ENCODE results near the gene FNTB.

Gene FNTB

GRCh38 chr14:64983439-64984310 lies 3.0 kb upstream of the FNTB start:
- no peaks in the 10 kb centered on the region for H3K9me3 Mint-ChIP-seq
- H3K4me1 Mint-ChIP-seq (ENCODE audit: low read depth), result peaks cover 19% of the 10 kb centered on the region
- DNase-seq, result no peak

GRCh38 chr14:64987438-64987767 lies 708 bp downstream of the FNTB start:
- H3K4me1 Mint-ChIP-seq (ENCODE audit: low read depth), result peaks cover 47% of the 10 kb centered on the region
- peaks cover 31% of the 10 kb centered on the region for H3K36me3 Mint-ChIP-seq (ENCODE audit: low read depth)
- H3K4me3 Mint-ChIP-seq, result peak overlapping the region; percentile 89
- peak overlapping the region; percentile 99 for H3K27ac Mint-ChIP-seq
- no peaks in the 10 kb centered on the region for H3K27me3 Mint-ChIP-seq
- no peak for DNase-seq
- H3K9me3 Mint-ChIP-seq, result no peaks in the 10 kb centered on the region

More at GRCh38 chr14:64983439-64984310, 3.0 kb upstream of the FNTB start:
- Mint-ChIP-seq H3K4me3 (peak overlapping the region; percentile 57), H3K27ac (no peak overlapping the region), H3K27me3 (no peaks in the 10 kb centered on the region), H3K36me3 (ENCODE audit: low read depth) (peaks cover 13% of the 10 kb centered on the region)

GRCh38 chr14:64990296-64990695 lies 3.6 kb downstream of the FNTB start:
- no peak for DNase-seq
- Mint-ChIP-seq H3K4me1 (ENCODE audit: low read depth) (peaks cover 49% of the 10 kb centered on the region), H3K9me3 (no peaks in the 10 kb centered on the region), H3K27ac (peak overlapping the region; percentile 53), H3K27me3 (no peaks in the 10 kb centered on the region), H3K36me3 (ENCODE audit: low read depth) (peaks cover 37% of the 10 kb centered on the region), H3K4me3 (no peak overlapping the region)

GRCh38 chr14:64990939-64991338 lies 4.2 kb downstream of the FNTB start:
- DNase-seq, result no peak
- Mint-ChIP-seq H3K9me3 (no peaks in the 10 kb centered on the region), H3K27me3 (no peaks in the 10 kb centered on the region), H3K4me1 (ENCODE audit: low read depth) (peaks cover 48% of the 10 kb centered on the region), H3K4me3 (no peak overlapping the region), H3K27ac (no peak overlapping the region), H3K36me3 (ENCODE audit: low read depth) (peaks cover 37% of the 10 kb centered on the region)

- H3K4me1 Mint-ChIP-seq (ENCODE audit: low read depth), result peaks cover 48% of the 10 kb centered on the region
- no peak overlapping the region for H3K4me3 Mint-ChIP-seq
Measured at GRCh38 chr14:64992328-64992885, 5.7 kb downstream of the FNTB start.

GRCh38 chr14:64993266-64993930 lies 6.7 kb downstream of the FNTB start:
- Mint-ChIP-seq H3K27me3 (no peaks in the 10 kb centered on the region), H3K9me3 (no peaks in the 10 kb centered on the region), H3K36me3 (ENCODE audit: low read depth) (peaks cover 29% of the 10 kb centered on the region), H3K27ac (no peak overlapping the region), H3K4me3 (no peak overlapping the region), H3K4me1 (ENCODE audit: low read depth) (peaks cover 55% of the 10 kb centered on the region)
- DNase-seq, result no peak

More at GRCh38 chr14:64992328-64992885, 5.7 kb downstream of the FNTB start:
- Mint-ChIP-seq H3K36me3 (ENCODE audit: low read depth) (peaks cover 32% of the 10 kb centered on the region), H3K9me3 (no peaks in the 10 kb centered on the region), H3K27me3 (no peaks in the 10 kb centered on the region), H3K27ac (no peak overlapping the region)
- no peak for DNase-seq

GRCh38 chr14:64994540-64994939 lies 7.8 kb downstream of the FNTB start:
- no peak overlapping the region for H3K4me3 Mint-ChIP-seq
- H3K27me3 Mint-ChIP-seq, result no peaks in the 10 kb centered on the region
- H3K27ac Mint-ChIP-seq, result no peak overlapping the region
- H3K36me3 Mint-ChIP-seq (ENCODE audit: low read depth), result peaks cover 20% of the 10 kb centered on the region
- no peaks in the 10 kb centered on the region for H3K9me3 Mint-ChIP-seq
- DNase-seq, result no peak
- peaks cover 57% of the 10 kb centered on the region for H3K4me1 Mint-ChIP-seq (ENCODE audit: low read depth)

GRCh38 chr14:64995291-64995690 lies 8.6 kb downstream of the FNTB start:
- no peaks in the 10 kb centered on the region for H3K27me3 Mint-ChIP-seq
- H3K4me3 Mint-ChIP-seq, result no peak overlapping the region
- H3K4me1 Mint-ChIP-seq (ENCODE audit: low read depth), result peaks cover 54% of the 10 kb centered on the region
- DNase-seq, result no peak
- H3K9me3 Mint-ChIP-seq, result no peaks in the 10 kb centered on the region
- H3K27ac Mint-ChIP-seq, result no peak overlapping the region
- peaks cover 15% of the 10 kb centered on the region for H3K36me3 Mint-ChIP-seq (ENCODE audit: low read depth)

GRCh38 chr14:64997108-64997794 lies 10.6 kb downstream of the FNTB start:
- peak overlapping the region; percentile 55 for H3K27ac Mint-ChIP-seq
- DNase-seq, result no peak

GRCh38 chr14:64998455-64998931 lies 11.8 kb downstream of the FNTB start:
- Mint-ChIP-seq H3K27me3 (no peaks in the 10 kb centered on the region), H3K27ac (peak overlapping the region; percentile 78), H3K36me3 (ENCODE audit: low read depth) (peaks cover 5% of the 10 kb centered on the region), H3K9me3 (no peaks in the 10 kb centered on the region), H3K4me3 (no peak overlapping the region), H3K4me1 (ENCODE audit: low read depth) (peaks cover 56% of the 10 kb centered on the region)
- DNase-seq, result no peak

More at GRCh38 chr14:64997108-64997794, 10.6 kb downstream of the FNTB start:
- H3K27me3 Mint-ChIP-seq, result no peaks in the 10 kb centered on the region
- H3K36me3 Mint-ChIP-seq (ENCODE audit: low read depth), result peaks cover 9% of the 10 kb centered on the region
- H3K4me3 Mint-ChIP-seq, result no peak overlapping the region
- peaks cover 52% of the 10 kb centered on the region for H3K4me1 Mint-ChIP-seq (ENCODE audit: low read depth)
- H3K9me3 Mint-ChIP-seq, result no peaks in the 10 kb centered on the region

GRCh38 chr14:65000898-65001591 lies 14.3 kb downstream of the FNTB start:
- DNase-seq, result no peak
- Mint-ChIP-seq H3K36me3 (ENCODE audit: low read depth) (peaks cover 24% of the 10 kb centered on the region), H3K9me3 (no peaks in the 10 kb centered on the region), H3K4me1 (ENCODE audit: low read depth) (peaks cover 66% of the 10 kb centered on the region), H3K27ac (no peak overlapping the region), H3K4me3 (no peak overlapping the region), H3K27me3 (no peaks in the 10 kb centered on the region)

GRCh38 chr14:65001723-65002122 lies 15.0 kb downstream of the FNTB start:
- H3K27ac Mint-ChIP-seq, result no peak overlapping the region
- peaks cover 66% of the 10 kb centered on the region for H3K4me1 Mint-ChIP-seq (ENCODE audit: low read depth)
- no peak overlapping the region for H3K4me3 Mint-ChIP-seq
- H3K36me3 Mint-ChIP-seq (ENCODE audit: low read depth), result peaks cover 31% of the 10 kb centered on the region
- H3K9me3 Mint-ChIP-seq, result no peaks in the 10 kb centered on the region
- no peak for DNase-seq
- no peaks in the 10 kb centered on the region for H3K27me3 Mint-ChIP-seq

GRCh38 chr14:65002586-65003210 lies 16.0 kb downstream of the FNTB start:
- DNase-seq, result no peak
- Mint-ChIP-seq H3K9me3 (no peaks in the 10 kb centered on the region), H3K27ac (peak overlapping the region; percentile 86), H3K4me1 (ENCODE audit: low read depth) (peaks cover 57% of the 10 kb centered on the region), H3K4me3 (no peak overlapping the region), H3K36me3 (ENCODE audit: low read depth) (peaks cover 30% of the 10 kb centered on the region), H3K27me3 (no peaks in the 10 kb centered on the region)

Data from activated T-cell treated with anti-CD3 and anti-CD28 coated beads, Interleukin-2, amount 50 U/mL, for 24 hours (primary cell).